Inflammatory macrophage treated with lipopolysaccharide for 1 hour (primary cell): ENCODE data around the gene CDC42EP3.

ENCODE experiments used
- DNase-seq, 2 donors: peaks; one replicate each; pipeline ENCODE4 v3.0.0-alpha.2; 2020 to 2022

CDC42EP3 gene, protein sequence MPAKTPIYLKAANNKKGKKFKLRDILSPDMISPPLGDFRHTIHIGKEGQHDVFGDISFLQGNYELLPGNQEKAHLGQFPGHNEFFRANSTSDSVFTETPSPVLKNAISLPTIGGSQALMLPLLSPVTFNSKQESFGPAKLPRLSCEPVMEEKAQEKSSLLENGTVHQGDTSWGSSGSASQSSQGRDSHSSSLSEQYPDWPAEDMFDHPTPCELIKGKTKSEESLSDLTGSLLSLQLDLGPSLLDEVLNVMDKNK

DNA sequence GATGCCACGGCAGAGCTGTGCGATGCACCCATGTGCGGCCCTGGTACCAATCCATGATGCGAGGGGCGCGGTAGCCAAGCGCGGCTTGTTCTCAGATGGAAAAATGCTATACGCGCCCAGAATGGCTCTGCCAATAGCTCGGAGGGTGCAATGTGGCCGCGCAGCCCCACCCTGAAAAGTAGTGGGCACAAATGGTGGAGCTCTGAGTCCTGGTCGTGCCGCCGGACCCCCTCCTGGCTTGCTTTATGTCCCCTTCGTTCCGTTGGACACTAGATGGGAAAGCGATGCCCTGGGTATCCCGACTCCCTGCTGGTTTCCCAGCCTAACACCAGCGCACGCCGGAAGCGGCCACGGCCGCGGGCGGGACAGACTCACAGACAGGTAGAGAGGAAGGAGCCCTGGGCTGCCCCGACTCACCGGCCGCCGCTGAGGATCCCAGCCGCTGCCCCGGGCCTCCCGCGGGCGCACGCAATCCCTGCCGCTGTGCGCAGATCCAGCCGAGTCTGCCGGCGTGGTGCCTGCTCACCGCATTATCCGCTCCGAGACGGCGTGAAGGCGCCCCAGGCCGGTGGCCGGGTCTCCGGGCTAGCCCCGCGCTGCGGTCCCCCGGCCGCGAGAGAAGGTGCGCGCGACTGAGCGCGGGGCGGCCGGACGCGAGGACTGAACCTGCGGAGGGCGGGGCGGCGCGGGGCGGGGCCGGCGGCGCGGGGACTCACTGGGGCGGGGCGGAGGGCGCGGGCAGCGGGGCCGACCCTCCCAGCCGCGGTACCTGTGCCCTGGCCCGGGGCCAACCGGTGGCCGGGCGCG, at the start of gene CDC42EP3:
Gene CDC42EP3, minus strand, starts transcription at position 634 of the 807 bp plus-strand sequence. CDS start 25,055 bp downstream, outside the sequence.
- no peak for DNase-seq

DNA sequence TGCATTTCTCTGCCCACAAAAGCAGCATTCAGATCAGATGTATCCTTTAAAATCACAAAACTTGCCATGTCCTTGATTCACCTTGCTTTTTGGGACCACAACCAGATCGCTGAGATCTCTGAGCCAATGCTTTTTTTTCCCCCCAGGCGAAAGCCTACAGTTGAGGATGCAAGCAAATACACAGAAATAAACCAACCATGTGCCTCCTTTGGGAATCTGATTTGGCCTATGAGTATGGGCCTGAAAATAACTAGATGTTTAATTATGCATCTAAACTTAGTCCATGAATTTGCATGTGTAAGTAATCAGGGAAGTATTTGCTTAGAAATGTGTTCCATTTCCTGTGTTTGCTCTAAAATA, 49.7 kb upstream of the CDC42EP3 start:
- DNase-seq, result no peak

DNA sequence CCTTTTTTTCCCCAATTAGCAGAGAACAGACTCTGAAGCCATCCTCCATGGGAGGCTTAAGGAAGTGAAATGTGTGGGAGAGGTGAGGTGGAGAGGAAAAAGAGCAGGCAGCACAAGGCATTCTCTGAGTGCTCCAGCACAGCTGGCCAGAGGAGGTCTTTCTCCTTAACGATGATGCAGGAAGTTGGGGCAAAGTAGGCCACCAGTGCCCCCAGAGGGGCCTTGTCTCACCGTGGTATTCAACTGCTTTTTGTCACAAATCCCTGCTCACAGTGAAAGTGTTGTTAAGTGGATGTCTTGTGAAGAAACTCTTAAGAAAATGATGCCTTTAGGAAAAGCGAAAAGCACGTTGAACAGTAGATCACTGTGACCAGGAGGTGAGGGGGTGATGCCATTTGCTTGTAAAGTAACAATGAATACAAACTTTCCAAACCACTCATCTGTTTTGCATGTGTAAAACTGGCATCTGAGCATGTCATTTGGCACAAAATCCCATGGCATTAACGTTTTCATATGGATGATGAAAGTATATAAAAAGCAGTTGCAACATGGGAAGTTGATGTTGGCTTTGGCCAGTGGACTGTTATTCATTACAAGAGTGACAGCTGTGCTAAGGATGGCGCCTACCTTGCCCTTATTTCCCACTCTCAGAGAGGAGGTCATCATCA, 49.2 kb upstream of the CDC42EP3 start:
- DNase-seq, result no peak

DNA sequence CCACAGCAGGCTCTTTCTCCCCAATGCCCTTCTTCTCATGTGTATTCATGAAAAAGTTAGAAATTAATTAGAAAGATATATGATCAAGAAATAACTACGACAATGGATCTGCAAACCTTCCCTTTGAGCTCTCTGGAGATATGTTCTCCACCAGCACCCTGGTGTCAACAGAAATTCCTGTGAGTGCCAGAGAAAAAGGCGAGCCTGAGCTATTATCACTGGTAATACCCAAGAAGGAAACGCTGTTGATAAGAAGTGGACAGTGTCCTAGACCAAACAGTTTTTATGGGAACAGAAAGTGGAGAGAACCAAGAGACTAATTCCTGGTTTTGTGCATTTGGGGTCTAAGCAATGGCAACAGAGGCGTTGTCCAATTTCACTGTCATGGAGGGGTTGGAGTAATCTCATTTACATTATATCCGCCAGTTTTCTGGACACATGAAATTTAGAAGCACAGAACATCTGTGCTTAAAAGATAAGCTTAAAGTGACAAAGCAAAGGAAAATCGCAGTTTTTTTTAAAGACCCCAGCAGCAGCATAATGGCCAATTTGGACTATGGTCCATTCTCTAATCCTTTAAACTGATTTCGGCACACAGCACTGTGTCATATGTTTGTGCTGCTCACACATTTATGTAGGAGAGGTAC, 47.2 kb upstream of the CDC42EP3 start:
- no peak for DNase-seq

- DNase-seq, result peak; percentile 15 to 57
Measured at GRCh38 chr2:37713258-37713700, 41.8 kb upstream of the CDC42EP3 start.

GRCh38 chr2:37711831-37712230, 40.4 kb upstream of the CDC42EP3 start:
- DNase-seq, result no peak

DNA sequence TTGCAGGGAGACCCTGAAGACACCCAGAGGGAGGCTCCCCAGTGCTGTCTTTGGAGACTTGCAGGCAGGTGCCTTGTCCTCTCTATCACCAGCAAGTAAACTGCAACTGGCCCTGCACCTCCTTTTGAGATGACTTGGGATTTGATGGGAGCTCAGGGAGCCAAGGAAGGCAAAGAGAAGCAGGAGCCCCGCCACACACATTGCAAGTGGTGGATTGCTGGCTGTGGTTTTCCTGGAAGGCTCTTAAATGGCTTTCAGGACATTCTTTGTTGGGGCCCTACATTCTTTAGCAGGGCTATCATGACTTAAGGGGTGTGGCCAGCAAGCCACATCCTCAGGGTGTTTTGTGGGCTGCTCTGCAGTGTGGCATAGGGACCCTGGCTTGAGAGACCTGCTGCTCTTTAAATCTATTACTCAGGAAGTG, 39.9 kb upstream of the CDC42EP3 start:
- DNase-seq, result no peak

- DNase-seq, result no peak
Measured at GRCh38 chr2:37709111-37709510, 37.7 kb upstream of the CDC42EP3 start.

DNA sequence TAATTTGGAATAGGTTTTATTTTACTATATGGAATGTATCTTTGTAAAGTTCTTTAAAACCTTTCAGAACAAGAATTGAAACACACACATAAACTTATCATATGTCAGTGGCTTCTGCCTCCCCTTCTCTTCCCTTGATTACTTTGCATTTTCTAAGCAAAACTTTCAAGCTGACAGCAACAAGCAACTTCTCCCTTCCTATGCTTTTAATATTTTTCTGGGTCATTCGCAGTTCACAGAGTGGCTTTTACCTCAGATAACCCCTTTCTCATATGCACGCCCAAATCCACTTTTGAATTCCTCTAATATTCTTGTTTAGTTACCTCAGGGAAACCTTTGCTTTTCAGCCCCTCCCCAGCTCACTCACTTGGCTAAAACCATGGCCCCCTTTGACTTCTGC, 36.7 kb upstream of the CDC42EP3 start:
- DNase-seq, result peak; percentile 14 to 20

DNA sequence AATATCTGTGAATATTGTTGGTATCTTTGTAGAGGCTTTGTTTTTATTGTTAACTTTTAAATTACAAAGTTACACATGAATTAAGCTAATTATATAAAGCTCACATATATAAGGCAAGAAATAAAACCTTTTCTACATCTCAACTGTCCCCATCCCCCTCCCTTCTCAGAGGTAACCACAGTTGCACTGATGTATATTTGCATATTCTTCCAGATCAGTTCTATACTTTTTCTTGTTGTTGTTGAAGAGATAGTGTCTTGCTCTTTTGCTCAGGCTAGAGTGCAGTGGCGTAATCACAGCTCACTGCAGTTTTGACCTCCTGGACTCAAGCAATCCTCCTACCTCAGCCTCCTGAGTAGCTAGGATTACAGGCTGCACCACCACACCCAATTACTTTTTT, 36.0 kb upstream of the CDC42EP3 start:
- no peak for DNase-seq

GRCh38 chr2:37706334-37707183, 35.1 kb upstream of the CDC42EP3 start:
- DNase-seq, result peak; percentile 7 to 10

DNA sequence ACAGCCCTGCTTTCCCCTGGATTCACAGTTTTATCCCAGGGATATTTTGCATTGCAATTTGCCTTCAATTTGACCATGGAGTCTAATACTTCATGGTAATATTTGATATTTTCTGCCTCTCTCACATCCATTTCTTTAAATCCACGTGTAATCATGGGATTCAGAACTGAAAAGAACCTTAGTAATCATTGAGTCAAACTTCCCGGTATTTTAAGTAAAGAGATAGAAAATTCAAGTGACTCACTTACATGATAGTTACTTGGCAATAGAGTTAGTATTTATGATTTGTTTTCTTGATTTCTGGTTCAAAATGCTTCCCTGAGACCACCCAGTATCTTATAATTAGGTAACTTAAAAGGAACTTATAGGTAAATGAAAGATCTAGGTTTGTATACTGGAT, 33.7 kb upstream of the CDC42EP3 start:
- DNase-seq, result no peak

- DNase-seq, result no peak
Measured at GRCh38 chr2:37698931-37699481, 27.6 kb upstream of the CDC42EP3 start.

GRCh38 chr2:37695336-37695735, 23.9 kb upstream of the CDC42EP3 start:
- no peak for DNase-seq

- DNase-seq, result no peak
Measured at GRCh38 chr2:37692711-37693110, 21.3 kb upstream of the CDC42EP3 start.

GRCh38 chr2:37689751-37690150, 18.3 kb upstream of the CDC42EP3 start:
- no peak for DNase-seq

DNA sequence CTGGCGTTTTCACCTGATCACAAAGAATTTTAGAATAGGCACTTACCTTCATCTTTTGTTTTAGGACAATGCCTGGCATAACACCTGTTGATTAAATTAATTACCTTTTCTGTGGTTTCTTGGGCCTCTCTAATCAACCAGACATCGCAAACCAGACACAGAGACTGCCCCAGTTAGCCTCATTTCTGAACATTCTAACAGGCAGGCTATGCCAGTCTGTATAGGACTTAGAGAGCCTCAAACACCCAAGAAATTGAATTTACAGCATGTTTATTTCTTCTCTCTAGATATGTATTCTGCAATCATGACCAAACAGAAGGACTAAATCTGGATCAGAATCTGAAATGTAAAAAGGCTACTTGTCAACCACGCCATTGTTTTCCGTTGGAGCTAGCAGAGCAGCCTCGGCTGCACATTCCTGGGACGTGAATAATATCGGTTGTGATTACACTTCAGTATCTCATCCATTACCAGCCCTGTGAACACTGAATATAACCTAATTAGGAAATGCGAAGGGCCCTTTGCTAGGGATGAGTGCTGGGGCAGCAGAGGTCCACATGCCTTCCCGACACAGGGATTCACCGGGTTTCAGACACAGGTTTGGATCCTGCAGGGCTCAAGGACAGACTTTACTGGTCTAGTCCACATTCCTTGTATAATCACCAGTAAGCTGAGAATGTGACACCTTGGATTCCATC, 17.5 kb upstream of the CDC42EP3 start:
- no peak for DNase-seq

DNA sequence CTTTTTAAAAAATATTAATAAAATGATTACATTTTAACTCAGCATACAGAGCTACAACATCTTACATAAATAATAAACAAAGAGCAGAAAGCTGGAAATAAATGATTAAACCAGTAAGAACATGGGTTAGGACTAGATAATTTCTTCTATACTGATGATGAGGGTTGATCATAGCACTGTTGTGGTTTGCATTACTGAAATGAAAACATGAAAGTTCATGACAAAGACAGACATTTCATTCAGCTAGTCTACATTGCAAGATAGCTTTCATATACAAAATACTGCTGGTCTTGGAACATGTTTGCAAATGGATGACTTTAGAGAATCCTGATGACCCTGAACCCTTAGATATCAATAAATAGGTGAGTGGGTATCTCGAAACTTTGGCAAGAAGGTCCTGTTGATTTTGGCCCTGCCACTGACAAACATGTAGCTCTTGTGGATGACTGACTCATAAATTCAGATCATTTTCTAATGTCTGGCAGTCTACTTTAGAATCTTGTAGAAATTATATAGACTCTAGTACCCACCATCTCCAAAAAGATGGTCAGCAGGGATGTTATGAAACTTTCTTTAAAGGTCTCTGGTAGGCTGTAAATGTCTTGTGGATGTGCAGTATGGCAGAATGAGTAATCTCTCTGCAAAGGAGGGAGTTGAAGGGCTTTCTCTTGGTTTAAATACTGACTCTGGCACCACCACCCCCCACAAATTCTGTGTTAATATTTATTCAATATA, 15.5 kb upstream of the CDC42EP3 start:
- no peak for DNase-seq

- no peak for DNase-seq
Measured at GRCh38 chr2:37684809-37685208, 13.4 kb upstream of the CDC42EP3 start.

GRCh38 chr2:37683921-37684780, 12.7 kb upstream of the CDC42EP3 start:
- DNase-seq, result no peak
